Stimulated activated CD4-positive, alpha-beta T cell treated with anti-CD3 and anti-CD28 coated beads, Interleukin-1b, Interleukin-23, amount 100 ng/mL, for 24 hours (primary cell): ENCODE data around the gene SMIM8.
"Not testable (repeated sequence)": the region's sequence is repeated elsewhere in the genome, so short reads cannot be mapped to it uniquely, and the experiment has no call there.

ENCODE experiments used
- DNase-seq, 4 experiments: peaks; one replicate each; pipeline ENCODE4 v3.0.0-alpha.2; 2020; ENCODE audit warnings: low read depth in 4 of 4, low spot score in 1 of 4

The SMIM8 gene, protein sequence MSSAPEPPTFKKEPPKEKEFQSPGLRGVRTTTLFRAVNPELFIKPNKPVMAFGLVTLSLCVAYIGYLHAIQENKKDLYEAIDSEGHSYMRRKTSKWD

DNA sequence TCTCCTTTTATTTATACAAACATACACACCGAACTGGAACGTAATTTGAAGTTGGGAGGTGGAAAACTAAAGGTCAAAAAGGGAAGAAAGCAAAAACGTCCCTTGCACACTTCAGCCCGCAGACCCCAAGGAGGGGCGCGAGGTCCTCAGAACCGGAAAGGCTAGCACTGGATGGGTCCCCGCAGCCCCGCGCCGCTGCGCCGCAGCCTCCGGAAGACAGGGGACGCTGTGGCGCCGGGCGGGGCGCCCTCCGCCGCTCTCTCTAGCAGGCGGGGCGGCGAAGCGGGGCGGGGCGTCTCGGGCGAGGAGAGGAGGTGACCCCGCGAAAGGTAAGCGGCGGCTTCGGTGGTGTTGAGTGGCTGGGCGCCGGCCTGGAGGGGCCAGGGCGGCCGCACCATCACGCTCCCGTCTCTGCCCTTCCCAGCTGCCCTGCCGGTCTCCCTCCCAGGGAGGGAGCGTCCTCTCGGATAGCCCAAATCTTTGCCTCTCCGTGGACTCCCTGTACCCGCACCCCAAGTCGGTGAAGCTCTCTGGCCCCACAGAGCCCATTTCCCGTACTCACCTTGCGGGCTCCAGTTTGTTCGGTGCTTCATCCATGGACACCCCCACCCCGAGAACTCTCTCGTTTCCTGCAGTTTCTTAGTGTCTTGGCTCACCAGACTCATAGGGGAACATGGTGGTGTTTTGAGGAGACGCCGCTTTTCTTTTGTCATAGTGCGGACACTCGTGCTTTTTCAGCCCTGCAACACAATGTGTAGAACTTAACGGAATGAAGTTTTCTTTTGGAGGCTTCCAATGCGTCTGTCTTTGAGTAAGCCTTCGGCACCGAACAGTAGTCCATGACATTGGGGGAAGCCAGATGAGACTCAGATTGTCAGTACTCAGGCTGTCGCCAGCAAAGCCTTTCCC is at the start of gene SMIM8:
TSS of gene SMIM8 (plus strand) at position 285 of the 909 bp plus-strand sequence. CDS start 14,444 bp downstream, outside the sequence.
- peak; percentile 73 to 85 (median 82) for DNase-seq

- DNase-seq, result no peak
These were observed 47.6 kb upstream of the SMIM8 start for GRCh38 chr6:87274660-87275274.

- no peak for DNase-seq
These were observed 45.8 kb upstream of the SMIM8 start for GRCh38 chr6:87276624-87277023.

- no peak for DNase-seq
These were observed 45.3 kb upstream of the SMIM8 start for GRCh38 chr6:87277123-87277522.

- no peak for DNase-seq
These were observed 43.2 kb upstream of the SMIM8 start for GRCh38 chr6:87279196-87279595.

GRCh38 chr6:87281426-87281825 is 41.0 kb upstream of the SMIM8 start:
- DNase-seq, result no peak

DNA sequence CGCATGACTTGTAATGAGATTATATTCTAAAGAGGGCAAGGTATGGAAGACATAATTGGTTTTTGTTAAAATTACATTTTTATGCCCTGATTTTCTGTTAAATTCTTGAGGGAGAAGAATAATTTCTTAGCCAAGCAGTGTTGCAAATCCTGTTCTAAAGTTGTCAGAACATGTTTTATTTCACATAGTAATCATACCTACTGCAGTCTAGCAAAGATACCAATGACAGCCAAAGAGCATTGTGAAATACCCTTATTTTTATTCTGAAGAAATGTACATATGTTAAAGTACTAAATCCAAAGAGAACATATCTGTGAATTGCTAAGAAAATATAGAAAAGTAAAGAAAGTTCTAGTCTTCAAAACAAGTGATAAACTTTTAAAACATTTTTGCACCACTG is 39.6 kb upstream of the SMIM8 start:
- DNase-seq, result no peak

DNA sequence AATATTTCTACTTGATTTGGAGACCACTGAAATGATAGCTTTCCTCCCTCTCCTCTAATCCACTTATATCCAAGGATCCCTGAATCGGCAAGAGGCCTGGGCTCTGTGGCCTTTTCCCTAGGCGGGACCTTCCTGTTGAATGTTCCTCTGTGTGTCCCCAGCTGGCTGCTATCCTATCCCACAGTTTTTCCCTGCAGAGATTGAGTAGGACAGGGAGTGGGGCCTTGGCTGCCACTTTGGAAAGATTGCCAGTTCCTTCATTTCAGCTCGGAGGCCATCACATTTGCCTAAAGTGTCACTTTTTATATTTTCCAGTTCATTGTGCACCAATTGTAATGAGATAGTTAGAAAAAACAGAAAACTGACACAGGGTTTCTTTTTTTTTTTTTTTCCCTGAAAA is 38.9 kb upstream of the SMIM8 start:
- no peak for DNase-seq

DNA sequence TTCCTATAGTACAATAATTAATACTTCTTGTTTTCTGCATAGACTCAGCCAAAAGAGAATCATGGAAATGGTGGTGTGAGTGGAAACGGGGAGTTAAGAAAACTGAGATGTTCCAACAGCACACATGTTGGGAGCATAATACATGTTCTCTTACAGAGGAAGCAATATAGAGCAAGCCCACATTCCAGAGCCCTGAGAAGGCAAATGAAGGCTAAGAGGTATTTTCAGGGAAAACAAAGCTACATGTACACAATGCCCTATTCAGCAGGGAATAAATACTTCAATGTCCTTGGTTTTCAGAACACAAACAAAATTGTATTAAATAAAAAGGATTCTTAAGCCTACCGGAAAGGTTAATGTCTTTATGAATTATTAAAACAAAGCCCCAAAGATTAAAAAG is 35.1 kb upstream of the SMIM8 start:
- no peak for DNase-seq

- no peak for DNase-seq
These were observed 32.8 kb upstream of the SMIM8 start for GRCh38 chr6:87289571-87289970.

DNA sequence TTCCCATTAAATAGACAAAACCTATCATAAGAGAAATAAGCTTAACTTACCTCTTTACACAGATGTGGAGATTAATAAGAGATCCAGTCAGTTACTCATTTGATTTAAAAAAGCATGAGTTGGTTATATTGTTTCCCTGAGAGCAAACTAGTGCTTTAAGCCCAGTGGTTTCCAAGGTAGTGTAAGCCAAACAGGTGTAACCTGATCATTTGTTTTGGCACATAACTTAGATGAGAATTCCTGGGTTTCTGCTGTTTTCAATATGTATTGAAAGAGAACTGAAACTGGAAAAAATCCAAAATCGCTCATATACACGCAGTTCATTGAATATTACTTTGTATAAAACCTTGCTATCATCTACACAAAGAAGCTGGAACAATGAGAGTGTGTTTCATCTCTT is 30.5 kb upstream of the SMIM8 start:
- DNase-seq, result no peak

DNA sequence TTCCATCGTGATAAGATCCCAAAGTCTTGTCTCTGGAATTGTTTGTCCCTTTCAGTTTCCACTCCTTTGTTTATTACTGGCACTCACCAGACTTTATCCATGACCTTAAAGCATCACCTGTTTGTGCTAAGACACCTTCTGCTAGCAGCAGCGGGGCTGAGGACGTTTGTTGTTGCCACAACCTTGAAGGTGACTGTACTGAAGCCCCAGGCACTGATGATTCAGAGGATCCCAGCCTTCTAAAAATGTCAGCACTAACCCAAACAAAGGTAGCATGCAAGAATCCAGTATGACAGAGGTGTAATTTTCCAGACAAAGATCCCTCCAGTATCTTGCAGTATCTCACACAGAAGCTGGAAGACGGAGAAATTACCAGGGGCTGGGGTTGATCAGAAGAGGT is 28.9 kb upstream of the SMIM8 start:
- no peak for DNase-seq

DNA sequence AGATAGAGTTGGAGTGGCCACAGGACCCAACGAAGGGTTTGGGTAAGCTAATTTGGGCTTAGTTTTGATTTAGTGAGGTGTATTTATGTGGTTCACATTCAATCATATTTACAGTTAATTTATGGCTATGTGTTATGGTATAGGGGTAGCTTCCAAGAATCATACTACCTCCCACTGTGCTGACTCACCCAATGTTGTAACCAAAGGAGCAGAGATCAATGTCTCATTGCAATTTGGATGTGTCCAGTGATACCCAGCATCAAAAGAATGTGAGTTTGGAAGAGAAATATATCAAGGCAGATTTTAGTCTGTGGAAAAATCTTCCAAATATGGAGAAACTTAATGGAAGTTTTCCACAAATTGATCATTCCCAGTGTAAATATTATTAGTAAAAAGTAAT is 25.3 kb upstream of the SMIM8 start:
- no peak for DNase-seq

- DNase-seq, result not testable (repeated sequence)
These were observed 21.1 kb upstream of the SMIM8 start for GRCh38 chr6:87301277-87301676.

DNA sequence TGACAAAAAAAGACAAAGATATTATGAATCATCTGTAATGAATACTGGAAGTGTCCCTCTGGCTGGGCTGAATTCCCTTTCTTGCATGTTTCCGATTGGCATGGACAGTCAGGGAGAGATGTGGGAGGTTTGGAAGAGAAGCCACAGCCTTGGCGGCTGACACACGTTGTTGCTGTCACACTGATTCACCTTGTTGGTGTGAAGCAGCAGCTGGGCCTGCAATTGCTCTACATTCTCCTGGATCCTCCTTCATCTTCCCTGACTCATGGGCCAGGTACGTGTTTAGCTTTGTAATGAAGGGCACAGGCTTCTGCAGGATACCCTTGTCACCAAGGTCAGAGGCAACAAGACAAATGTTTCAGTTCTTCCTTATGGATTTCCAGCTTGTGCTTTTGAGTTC is 13.4 kb upstream of the SMIM8 start:
- no peak for DNase-seq

- DNase-seq, result no peak
These were observed 9.5 kb upstream of the SMIM8 start for GRCh38 chr6:87312860-87313259.

GRCh38 chr6:87315071-87315470 is 7.3 kb upstream of the SMIM8 start:
- no peak for DNase-seq

DNA sequence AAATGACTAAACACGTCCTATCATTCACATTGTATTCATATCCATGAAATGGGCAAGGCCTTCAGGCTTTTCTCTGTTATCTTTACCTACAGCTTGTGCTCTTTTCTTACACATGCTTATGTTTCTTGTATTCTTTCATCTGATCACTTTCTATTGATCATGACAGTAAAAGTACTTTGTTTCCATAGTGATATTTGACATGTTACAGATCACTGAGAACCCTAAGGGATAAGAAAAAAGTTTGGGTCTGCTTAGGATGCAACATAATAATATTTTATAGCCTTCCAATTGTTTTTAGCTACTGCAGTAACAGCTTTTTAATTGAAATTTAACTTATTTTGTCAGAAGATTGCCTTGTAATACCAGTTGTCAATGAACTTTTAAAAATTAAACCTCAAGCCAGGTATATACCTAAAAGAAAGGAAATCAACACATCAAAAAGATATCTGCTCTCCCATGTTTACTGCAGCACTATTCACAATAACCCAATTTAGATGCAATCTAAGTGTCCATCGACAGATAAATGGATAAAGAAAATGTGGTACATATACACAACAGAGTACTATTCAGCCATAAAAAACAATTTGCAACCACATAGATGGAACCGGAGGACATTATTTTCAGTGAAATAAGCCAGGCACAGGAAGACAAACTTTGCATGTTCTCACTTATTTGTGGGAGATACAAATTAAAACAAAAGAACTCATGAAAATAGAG is 3.0 kb upstream of the SMIM8 start:
- DNase-seq, result no peak

- DNase-seq, result not testable (repeated sequence)
These were observed 1.5 kb downstream of the SMIM8 start for GRCh38 chr6:87323880-87324279.

- DNase-seq, result no peak
These were observed 8.6 kb downstream of the SMIM8 start for GRCh38 chr6:87330961-87331360.

DNA sequence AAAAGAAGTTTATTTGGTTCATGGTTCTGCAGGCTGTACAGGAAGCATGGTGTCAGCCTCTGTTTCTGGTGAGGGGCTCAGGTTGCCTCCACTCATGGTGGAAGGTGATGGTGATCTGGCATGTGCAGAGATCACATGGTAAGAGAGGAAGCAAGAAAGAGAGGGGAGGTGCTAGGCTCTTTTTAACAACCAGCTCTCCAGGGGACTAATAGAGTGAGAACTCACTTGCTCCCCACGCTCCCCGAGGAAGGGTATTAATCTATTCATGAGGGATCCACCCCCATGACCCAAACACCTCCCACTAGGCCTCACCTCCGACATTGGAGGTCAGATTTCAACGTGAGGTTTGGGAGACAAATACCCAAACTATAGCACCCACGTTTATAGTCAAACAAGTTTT is 10.6 kb downstream of the SMIM8 start:
- no peak for DNase-seq
